PC-3 (cell line): ENCODE results near the gene TM9SF1. TPM values are rescaled to one million over a fixed set of nuclear protein-coding genes. Genes with fewer than 3 reads are reported as not detected.
"Not testable (repeated sequence)": the region's sequence is repeated elsewhere in the genome, so short reads cannot be mapped to it uniquely, and the experiment has no call there.

Experiments used
- ATAC-seq: fragments of 200-7000 bp; cut with Tn5 transposase; 2 replicates; pipeline ENCODE4 v1.9.1; 2020; ENCODE audit warnings: mild to moderate bottlenecking, moderate library complexity
- BruUV-seq: library from RNA; stranded (reverse); fragments of 400-500 nt; replicated peaks from 2 replicates; lab custom pipeline; 2021; lab: Mats Ljungman, UMichigan
- CTCF ChIA-PET: fragments of 300-600 bp; sonication (Branson Sonifier 250); formaldehyde crosslinking; loops from one replicate; lab custom pipeline; 2022; ENCODE audit warnings: antibody characterized with exemption; lab: Charles Lee
- POLR2A ChIA-PET: fragments of 300-600 bp; sonication (Branson Sonifier 250); formaldehyde crosslinking; loops from one replicate; lab custom pipeline; 2022; ENCODE audit warnings: antibody characterized with exemption; ENCODE audit not compliant: unreplicated experiment; lab: Charles Lee
- DNase-seq: peaks from one replicate; pipeline ENCODE4 v3.0.0-alpha.2; 2015
- H2AFZ ChIP-seq: fragments of 300-600 bp; sonication (generic); 2 replicates; pipeline ENCODE4 v1.6.0; 2016; ENCODE audit warnings: antibody characterized with exemption, low read length
- H3F3A ChIP-seq: fragments of 300-600 bp; sonication (generic); one replicate; pipeline ENCODE4 v1.6.0; 2017; ENCODE audit warnings: antibody characterized with exemption, low read length, control low read depth, mild to moderate bottlenecking; ENCODE audit not compliant: unreplicated experiment
- H3K27ac ChIP-seq: fragments of 300-600 bp; sonication (generic); 2 replicates; pipeline ENCODE4 v1.5.1; 2016; ENCODE audit warnings: mild to moderate bottlenecking, low read length
- H3K27me3 ChIP-seq: fragments of 300-600 bp; sonication (generic); 2 replicates; pipeline ENCODE4 v1.6.1; 2016; ENCODE audit warnings: low read length, mixed read lengths
- H3K36me3 ChIP-seq: fragments of 300-600 bp; sonication (generic); 2 replicates; pipeline ENCODE4 v1.6.1; 2016; ENCODE audit warnings: low read depth, mixed run types, low read length, mixed read lengths
- H3K4me1 ChIP-seq: fragments of 300-600 bp; sonication (generic); 2 replicates; pipeline ENCODE4 v1.5.1; 2016; ENCODE audit warnings: low read length; ENCODE audit not compliant: insufficient read depth
- H3K4me2 ChIP-seq: fragments of 300-600 bp; sonication (generic); 2 replicates; pipeline ENCODE4 v1.6.0; 2016; ENCODE audit warnings: low read length
- H3K4me3 ChIP-seq: fragments of 300-600 bp; sonication (generic); 2 replicates; pipeline ENCODE4 v1.5.1; 2016; ENCODE audit warnings: mild to moderate bottlenecking, low read length, mixed read lengths
- H3K79me2 ChIP-seq: fragments of 300-600 bp; sonication (generic); 2 replicates; pipeline ENCODE4 v1.6.1; 2017; ENCODE audit warnings: low read length, mixed read lengths
- H3K9ac ChIP-seq: fragments of 300-600 bp; sonication (generic); 2 replicates; pipeline ENCODE4 v1.6.0; 2016; ENCODE audit warnings: mild to moderate bottlenecking, low read length
- H3K9me2 ChIP-seq: fragments of 300-600 bp; sonication (generic); replicated peaks from 2 replicates; pipeline ENCODE4 v1.6.1; 2016; ENCODE audit warnings: mixed run types, low read length, mixed read lengths
- H3K9me3 ChIP-seq: fragments of 300-600 bp; sonication (generic); 2 replicates; pipeline ENCODE4 v1.6.1; 2016; ENCODE audit warnings: low read length, mixed read lengths
- H4K20me1 ChIP-seq: fragments of 300-600 bp; sonication (generic); 2 replicates; pipeline ENCODE4 v1.6.1; 2016; ENCODE audit warnings: low read length, mixed read lengths
- EZH2 ChIP-seq: fragments of 300-600 bp; sonication (generic); IDR thresholded peaks from one replicate; pipeline ENCODE4 v1.6.1; 2017; ENCODE audit warnings: antibody characterized with exemption, mild to moderate bottlenecking, low read length; ENCODE audit not compliant: unreplicated experiment
- EZH2phosphoT487 ChIP-seq: fragments of 300-600 bp; sonication (generic); IDR thresholded peaks from 2 replicates; pipeline ENCODE4 v1.6.1; 2018; ENCODE audit warnings: mild to moderate bottlenecking, antibody characterized with exemption, low read length, borderline replicate concordance
- intact Hi-C: fragments of 100-400 bp; cut with micrococcal nuclease; formaldehyde crosslinking; loops from 2 replicates; pipeline ENCODE4 v1.9.0; 2023
- total RNA-seq: library from RNA; depleted of rRNA; stranded (reverse); fragments of >200 nt; gene quantifications from 2 replicates; pipeline ENCODE4 v1.2.3, GENCODE V29; 2014
- TF ChIP-seq, protein P1 (sequence below): fragments of 300-600 bp; sonication (generic); conservative IDR thresholded peaks from 2 replicates; pipeline ENCODE4 v1.5.1; 2017; ENCODE audit warnings: antibody characterized with exemption, low read depth, mild to moderate bottlenecking, low read length

Gene TM9SF1
- total RNA-seq, 1 experiment from 2014 or later, result 52.1 TPM

DNA sequence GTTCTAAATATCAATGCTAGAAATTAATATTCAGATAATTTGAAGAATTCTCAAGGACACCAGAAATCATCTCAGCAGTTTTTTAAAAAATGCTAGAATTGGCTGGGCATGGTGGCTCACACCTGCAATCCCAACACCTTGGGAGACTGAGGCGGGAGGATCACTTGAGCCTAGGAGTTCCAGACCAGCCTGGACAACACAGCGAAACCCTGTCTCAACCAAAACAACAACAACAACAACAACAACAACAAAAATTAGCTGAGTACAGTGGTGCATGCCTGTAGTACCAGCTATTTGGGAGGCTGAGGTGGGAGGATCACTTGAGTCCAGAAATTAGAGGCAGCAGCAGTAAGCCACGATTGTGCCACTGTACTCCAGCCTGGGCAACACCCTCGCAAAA is 23.8 kb upstream of the TM9SF1 start:
- intact Hi-C loops, result loop anchor here (5.0 kb wide), 1 partner anchor 78 kb away; the partner anchor contains the start of genes DHRS1 and NOP9
- ChIA-PET CTCF (no interaction called here), POLR2A (no interaction called here)
- Histone ChIP-seq H3F3A (peaks cover 5% of the 10 kb centered on the region), H3K4me2 (no peak overlapping the region), H2AFZ (no peak overlapping the region), H3K27ac (no peak overlapping the region), H3K27me3 (no peaks in the 10 kb centered on the region), H3K9ac (no peak overlapping the region), H4K20me1 (no peaks in the 10 kb centered on the region), H3K9me2 (no peaks in the 10 kb centered on the region), H3K9me3 (no peaks in the 10 kb centered on the region), H3K4me3 (no peak overlapping the region), H3K79me2 (peaks cover 37% of the 10 kb centered on the region), H3K36me3 (peaks cover 6% of the 10 kb centered on the region; the same call in 1 of the 2 replicates), H3K4me1 (peaks cover 4% of the 10 kb centered on the region; the same call in 1 of the 2 replicates)
- TF ChIP-seq EZH2phosphoT487, result no peak
- TF ChIP-seq, protein P1, sequence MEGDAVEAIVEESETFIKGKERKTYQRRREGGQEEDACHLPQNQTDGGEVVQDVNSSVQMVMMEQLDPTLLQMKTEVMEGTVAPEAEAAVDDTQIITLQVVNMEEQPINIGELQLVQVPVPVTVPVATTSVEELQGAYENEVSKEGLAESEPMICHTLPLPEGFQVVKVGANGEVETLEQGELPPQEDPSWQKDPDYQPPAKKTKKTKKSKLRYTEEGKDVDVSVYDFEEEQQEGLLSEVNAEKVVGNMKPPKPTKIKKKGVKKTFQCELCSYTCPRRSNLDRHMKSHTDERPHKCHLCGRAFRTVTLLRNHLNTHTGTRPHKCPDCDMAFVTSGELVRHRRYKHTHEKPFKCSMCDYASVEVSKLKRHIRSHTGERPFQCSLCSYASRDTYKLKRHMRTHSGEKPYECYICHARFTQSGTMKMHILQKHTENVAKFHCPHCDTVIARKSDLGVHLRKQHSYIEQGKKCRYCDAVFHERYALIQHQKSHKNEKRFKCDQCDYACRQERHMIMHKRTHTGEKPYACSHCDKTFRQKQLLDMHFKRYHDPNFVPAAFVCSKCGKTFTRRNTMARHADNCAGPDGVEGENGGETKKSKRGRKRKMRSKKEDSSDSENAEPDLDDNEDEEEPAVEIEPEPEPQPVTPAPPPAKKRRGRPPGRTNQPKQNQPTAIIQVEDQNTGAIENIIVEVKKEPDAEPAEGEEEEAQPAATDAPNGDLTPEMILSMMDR, result no peak
- TF ChIP-seq EZH2, result no peak
- no peak for DNase-seq
- ATAC-seq, result no peak
- BruUV-seq, result no TSS peak

DNA sequence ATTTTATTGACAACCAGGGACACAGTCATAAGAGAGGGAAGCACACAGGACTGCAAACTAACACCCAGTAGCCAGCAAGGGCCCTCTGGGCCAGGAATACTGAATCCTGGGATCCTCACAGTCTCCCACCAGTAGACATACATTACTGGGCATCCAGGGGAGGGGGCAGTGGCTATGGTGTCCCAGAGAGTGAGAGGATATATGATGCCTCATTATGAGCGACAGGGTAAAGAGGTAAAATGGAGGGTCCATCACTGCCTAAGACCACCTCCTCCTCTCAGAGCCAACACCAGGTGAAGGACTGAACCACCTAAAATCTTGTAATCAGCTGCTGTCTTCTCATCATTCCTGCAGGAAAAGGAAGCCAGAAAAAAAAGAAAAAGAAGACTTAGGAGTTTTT is 21.6 kb upstream of the TM9SF1 start:
- H3F3A ChIP-seq, ATAC-seq, H4K20me1 ChIP-seq, CTCF ChIA-PET, BruUV-seq, H2AFZ ChIP-seq, H3K27me3 ChIP-seq, H3K36me3 ChIP-seq, H3K27ac ChIP-seq, DNase-seq, POLR2A ChIA-PET, H3K9me3 ChIP-seq, H3K9me2 ChIP-seq, H3K4me3 ChIP-seq, H3K9ac ChIP-seq, H3K4me2 ChIP-seq: not testable (repeated sequence)
- Histone ChIP-seq H3K79me2 (peaks cover 30% of the 10 kb centered on the region), H3K4me1 (peaks cover 11% of the 10 kb centered on the region)
- intact Hi-C loops, result loop anchor here (2.0 to 5.0 kb wide), 2 partner anchors 16 to 80 kb away; partner anchors contain the start of genes DHRS1, GMPR2, NEDD8 and NOP9

DNA sequence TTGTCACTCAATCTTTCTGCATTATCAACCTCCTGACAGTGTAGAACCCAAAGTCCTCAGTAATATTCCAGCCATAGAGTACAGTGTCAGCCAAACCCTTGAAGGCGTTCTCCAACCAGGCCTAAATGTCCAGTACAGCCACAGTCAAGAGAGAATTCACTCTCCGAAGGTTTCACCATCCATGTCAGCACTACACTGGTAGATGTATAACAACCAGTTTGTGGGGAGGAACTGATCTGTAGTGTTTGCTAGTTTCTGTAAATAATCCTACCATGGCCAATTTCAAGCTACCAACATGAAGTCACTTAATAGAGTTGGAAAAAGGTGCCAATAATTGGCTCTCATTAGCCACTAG is 21.1 kb upstream of the TM9SF1 start:
- TF ChIP-seq, protein P1, result no peak
- no peak for TF ChIP-seq EZH2phosphoT487
- no peak for TF ChIP-seq EZH2

More for the DNA sequence above, 21.1 kb upstream of the TM9SF1 start:
- Histone ChIP-seq H3K4me1 (peaks cover 11% of the 10 kb centered on the region), H3K4me3 (peak overlapping the region; percentile 81), H4K20me1 (no peaks in the 10 kb centered on the region), H3F3A (peaks cover 5% of the 10 kb centered on the region), H3K27me3 (no peaks in the 10 kb centered on the region), H3K36me3 (peaks cover 6% of the 10 kb centered on the region; the same call in 1 of the 2 replicates), H3K79me2 (peaks cover 31% of the 10 kb centered on the region), H3K9me2 (no peaks in the 10 kb centered on the region), H3K9me3 (no peaks in the 10 kb centered on the region), H3K27ac (no peak overlapping the region), H3K4me2 (peak overlapping the region; percentile 86), H3K9ac (0 out of 2 replicates have a peak overlapping the region, but pooled peaks have one; percentile 76), H2AFZ (peak overlapping the region; percentile 86; the same call in 1 of the 2 replicates)
- ChIA-PET CTCF (interaction anchor here (1.0 kb wide), 3 partner anchors 26 to 92 kb away, joined by 3 to 9 read pairs (median 5); partner anchors contain the start of genes CIDEB and TINF2), POLR2A (no interaction called here)
- DNase-seq, result no peak
- ATAC-seq, result no peak
- intact Hi-C loops, result loop anchor here (2.0 to 5.0 kb wide), 2 partner anchors 16 to 81 kb away; partner anchors contain the start of genes DHRS1, GMPR2, NEDD8 and NOP9
- no TSS peak for BruUV-seq
